Esophagus (tissue), 2 donors: ENCODE measurements around the gene AP4S1. TPM values are rescaled to one million over a fixed set of nuclear protein-coding genes. Genes with fewer than 3 reads are reported as not detected.
"Not testable (repeated sequence)": the region's sequence is repeated elsewhere in the genome, so short reads cannot be mapped to it uniquely, and the experiment has no call there.

ENCODE experiments used
- H3K27ac ChIP-seq, 2 donors: one replicate each; pipeline ENCODE4 v1.5.1; 2013; ENCODE audit warnings: low read depth in 2 of 2, mild to moderate bottlenecking in 2 of 2, inconsistent platforms in 1 of 2, low read length in 1 of 2, moderate library complexity in 1 of 2
- H3K27me3 ChIP-seq, 2 donors: one replicate each; pipeline ENCODE4 v1.6.1; 2013; ENCODE audit warnings: low read length in 2 of 2, control low read depth in 1 of 2, mild to moderate bottlenecking in 1 of 2; ENCODE audit not compliant: insufficient read depth in 2 of 2, control insufficient read depth in 1 of 2
- H3K36me3 ChIP-seq, 2 donors: one replicate each; pipeline ENCODE4 v1.6.1; 2013; ENCODE audit warnings: low read length in 1 of 2; ENCODE audit not compliant: control insufficient read depth in 2 of 2, insufficient read depth in 2 of 2
- H3K4me1 ChIP-seq, 2 donors: one replicate each; pipeline ENCODE4 v1.6.1; 2013; ENCODE audit warnings: low read length in 1 of 2; ENCODE audit not compliant: control insufficient read depth in 2 of 2, insufficient read depth in 2 of 2
- H3K4me3 ChIP-seq, 2 donors: one replicate each; pipeline ENCODE4 v1.5.1; 2013; ENCODE audit warnings: low read length in 2 of 2, mild to moderate bottlenecking in 2 of 2, low read depth in 1 of 2, moderate library complexity in 1 of 2
- H3K9me3 ChIP-seq, 2 donors: one replicate each; pipeline ENCODE4 v1.6.1; 2013; ENCODE audit warnings: mild to moderate bottlenecking in 2 of 2, low read depth in 1 of 2, low read length in 1 of 2, moderate library complexity in 1 of 2; ENCODE audit not compliant: control insufficient read depth in 2 of 2, insufficient read depth in 1 of 2
- WGBS, 2 donors: extraction: QIAGEN DNeasy Blood & Tissue Kit; methylation state at CpG; one replicate each; pipeline ENCODE4 v1.1.7; 2013; 5-methylcytosine and 5-hydroxymethylcytosine counted together
- polyA plus RNA-seq, 2 donors: library from polyadenylated mRNA; stranded (reverse); fragments of 200-250 nt; gene quantifications; one replicate each; pipeline ENCODE4 v1.2.3, GENCODE V29; 2013
- donor health status: healthy with polysubstance abuse.
- donor health status: Bipolar disorder and iron deficiency.

AP4S1 gene
- polyA plus RNA-seq, 2 donors: 2.4 to 3.7 TPM

GRCh38 chr14:31037709-31038221 lies 12.3 kb downstream of the AP4S1 start:
- Histone ChIP-seq H3K4me1 (no peaks in the 10 kb centered on the region), H3K4me3 (no peak overlapping the region), H3K36me3 (no peaks in the 10 kb centered on the region), H3K27ac (no peak overlapping the region), H3K27me3 (no peaks in the 10 kb centered on the region), H3K9me3 (no peaks in the 10 kb centered on the region)
- WGBS, 2 donors: 59 to 77% methylated on average over 1 of the region's 1 CpG

GRCh38 chr14:31038521-31039166 lies 13.2 kb downstream of the AP4S1 start:
- no peaks in the 10 kb centered on the region for H3K4me1 ChIP-seq
- H3K27me3 ChIP-seq: no peaks in the 10 kb centered on the region
- no peaks in the 10 kb centered on the region for H3K36me3 ChIP-seq
- no peak overlapping the region for H3K4me3 ChIP-seq
- no peak overlapping the region for H3K27ac ChIP-seq
- H3K9me3 ChIP-seq: no peaks in the 10 kb centered on the region
- 35 to 41% methylated on average over 3 of the region's 3 CpGs for WGBS, 2 donors

GRCh38 chr14:31042300-31042699 lies 16.9 kb downstream of the AP4S1 start:
- Histone ChIP-seq H3K27me3 (no peaks in the 10 kb centered on the region), H3K4me1 (no peaks in the 10 kb centered on the region), H3K36me3 (no peaks in the 10 kb centered on the region), H3K27ac (no peak overlapping the region), H3K4me3 (no peak overlapping the region), H3K9me3 (no peaks in the 10 kb centered on the region)
- WGBS, 2 donors: 89 to 98% methylated on average over 1 of the region's 1 CpG

- H3K9me3 ChIP-seq, H3K27me3 ChIP-seq, H3K4me1 ChIP-seq, H3K36me3 ChIP-seq, H3K4me3 ChIP-seq, H3K27ac ChIP-seq: not testable (repeated sequence)
- 64 to 69% methylated on average over 10 of the region's 10 CpGs for whole genome bisulfite sequencing, 2 donors
Observed at GRCh38 chr14:31042893-31043292, 17.4 kb downstream of the AP4S1 start.

- Histone ChIP-seq H3K4me3 (no peak overlapping the region), H3K27me3 (no peaks in the 10 kb centered on the region), H3K36me3 (no peaks in the 10 kb centered on the region), H3K27ac (no peak overlapping the region), H3K4me1 (no peaks in the 10 kb centered on the region), H3K9me3 (no peaks in the 10 kb centered on the region)
- WGBS, 2 donors: 52 to 63% methylated on average over 3 of the region's 3 CpGs
Observed at GRCh38 chr14:31043379-31043778, 17.9 kb downstream of the AP4S1 start.

GRCh38 chr14:31045501-31046080 lies 20.1 kb downstream of the AP4S1 start:
- 95% methylated on average over 6 to 7 of the region's 8 CpGs for WGBS, 2 donors
- no peaks in the 10 kb centered on the region for H3K4me1 ChIP-seq
- no peak overlapping the region for H3K4me3 ChIP-seq
- no peaks in the 10 kb centered on the region for H3K27me3 ChIP-seq
- H3K36me3 ChIP-seq: no peaks in the 10 kb centered on the region
- H3K9me3 ChIP-seq: no peaks in the 10 kb centered on the region
- H3K27ac ChIP-seq: no peak overlapping the region

- H3K36me3 ChIP-seq: no peaks in the 10 kb centered on the region
- WGBS, 2 donors: 85 to 86% methylated on average over 10 of the region's 10 CpGs
- no peaks in the 10 kb centered on the region for H3K27me3 ChIP-seq
- no peaks in the 10 kb centered on the region for H3K9me3 ChIP-seq
- H3K27ac ChIP-seq: no peak overlapping the region
- no peaks in the 10 kb centered on the region for H3K4me1 ChIP-seq
- no peak overlapping the region for H3K4me3 ChIP-seq
Observed at GRCh38 chr14:31047503-31047902, 22.1 kb downstream of the AP4S1 start.

GRCh38 chr14:31051023-31051422 lies 25.6 kb downstream of the AP4S1 start:
- Histone ChIP-seq H3K27me3 (no peaks in the 10 kb centered on the region), H3K4me1 (no peaks in the 10 kb centered on the region), H3K36me3 (no peaks in the 10 kb centered on the region), H3K9me3 (no peaks in the 10 kb centered on the region), H3K27ac (no peak overlapping the region), H3K4me3 (no peak overlapping the region)
- WGBS, 2 donors: 89 to 94% methylated on average over 7 of the region's 7 CpGs

GRCh38 chr14:31051511-31051910 lies 26.1 kb downstream of the AP4S1 start:
- no peaks in the 10 kb centered on the region for H3K4me1 ChIP-seq
- H3K36me3 ChIP-seq: no peaks in the 10 kb centered on the region
- no peak overlapping the region for H3K27ac ChIP-seq
- WGBS, 2 donors: 69 to 81% methylated on average over 4 of the region's 4 CpGs
- no peaks in the 10 kb centered on the region for H3K27me3 ChIP-seq
- H3K9me3 ChIP-seq: no peaks in the 10 kb centered on the region
- no peak overlapping the region for H3K4me3 ChIP-seq
